Measurements from ENCODE around the gene IRX4.

DNA sequence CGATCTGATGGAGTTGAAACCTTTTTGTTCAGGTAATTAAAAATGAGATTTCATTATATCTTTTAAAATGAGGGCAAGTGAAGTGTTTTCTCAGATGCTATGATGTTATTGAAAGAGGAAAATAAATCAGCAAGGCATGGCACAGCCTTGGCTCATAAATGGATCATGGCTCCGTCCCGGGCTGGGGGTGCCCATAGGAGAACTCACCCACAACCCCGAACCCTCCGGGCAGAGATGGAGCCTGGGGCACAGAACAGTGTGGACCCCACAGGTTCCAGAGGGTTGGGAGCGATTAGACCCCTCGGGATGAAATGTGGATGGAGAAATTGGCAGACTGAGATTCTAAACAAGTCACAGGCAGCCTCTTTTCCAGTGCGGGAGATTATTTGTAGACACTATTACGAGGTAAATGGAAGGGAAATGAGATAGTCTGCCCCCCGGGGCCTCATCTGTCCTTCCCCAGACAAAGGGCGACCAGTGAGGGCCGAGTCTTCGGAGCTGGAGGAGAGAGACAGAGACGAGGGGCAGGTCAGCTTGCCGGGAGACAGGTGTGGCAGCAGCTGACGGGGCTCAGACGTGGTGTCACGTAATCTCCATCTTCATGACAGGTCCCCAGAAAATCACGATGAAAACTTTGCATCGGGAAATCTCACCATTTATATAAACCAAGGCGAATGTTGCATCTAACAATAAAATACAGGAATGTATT, 47.9 kb downstream of the IRX4 start:
- TF ChIP-seq, protein P1, sequence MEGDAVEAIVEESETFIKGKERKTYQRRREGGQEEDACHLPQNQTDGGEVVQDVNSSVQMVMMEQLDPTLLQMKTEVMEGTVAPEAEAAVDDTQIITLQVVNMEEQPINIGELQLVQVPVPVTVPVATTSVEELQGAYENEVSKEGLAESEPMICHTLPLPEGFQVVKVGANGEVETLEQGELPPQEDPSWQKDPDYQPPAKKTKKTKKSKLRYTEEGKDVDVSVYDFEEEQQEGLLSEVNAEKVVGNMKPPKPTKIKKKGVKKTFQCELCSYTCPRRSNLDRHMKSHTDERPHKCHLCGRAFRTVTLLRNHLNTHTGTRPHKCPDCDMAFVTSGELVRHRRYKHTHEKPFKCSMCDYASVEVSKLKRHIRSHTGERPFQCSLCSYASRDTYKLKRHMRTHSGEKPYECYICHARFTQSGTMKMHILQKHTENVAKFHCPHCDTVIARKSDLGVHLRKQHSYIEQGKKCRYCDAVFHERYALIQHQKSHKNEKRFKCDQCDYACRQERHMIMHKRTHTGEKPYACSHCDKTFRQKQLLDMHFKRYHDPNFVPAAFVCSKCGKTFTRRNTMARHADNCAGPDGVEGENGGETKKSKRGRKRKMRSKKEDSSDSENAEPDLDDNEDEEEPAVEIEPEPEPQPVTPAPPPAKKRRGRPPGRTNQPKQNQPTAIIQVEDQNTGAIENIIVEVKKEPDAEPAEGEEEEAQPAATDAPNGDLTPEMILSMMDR (IDR thresholded peaks at IDR 0.05), result no peak
- TF ChIP-seq POLR2A (IDR thresholded peaks at IDR 0.05), result no peak
